NCI-H2227 (cell line): ENCODE data around the gene IFNGR1.
"Not testable (repeated sequence)": the region's sequence is repeated elsewhere in the genome, so short reads cannot be mapped to it uniquely, and the experiment has no call there.

Source experiments
- DNase-seq: peaks from one replicate; lab custom pipeline; 2025; ENCODE audit not compliant: unreplicated experiment; lab: John Stamatoyannopoulos, UW

IFNGR1 gene

DNA sequence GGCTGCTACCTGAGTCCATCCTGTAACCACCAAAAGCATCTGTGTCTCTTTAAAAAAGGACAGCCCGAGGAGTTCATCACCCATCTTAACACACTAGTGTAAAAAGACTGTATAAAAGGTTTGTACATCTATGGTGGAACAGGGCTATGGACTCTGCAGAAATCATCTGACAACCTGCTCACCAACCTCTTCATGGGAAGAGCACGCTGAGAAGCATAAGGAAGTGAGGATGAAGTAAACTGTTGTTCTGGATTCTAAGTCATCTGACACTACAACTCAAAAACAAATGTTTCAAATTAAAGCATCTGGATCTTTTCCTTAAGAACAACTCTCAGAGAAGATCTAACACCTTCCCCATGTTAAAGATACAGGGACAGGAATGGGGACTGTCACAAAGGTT is 5.4 kb downstream of the IFNGR1 start:
- no peak for DNase-seq

DNA sequence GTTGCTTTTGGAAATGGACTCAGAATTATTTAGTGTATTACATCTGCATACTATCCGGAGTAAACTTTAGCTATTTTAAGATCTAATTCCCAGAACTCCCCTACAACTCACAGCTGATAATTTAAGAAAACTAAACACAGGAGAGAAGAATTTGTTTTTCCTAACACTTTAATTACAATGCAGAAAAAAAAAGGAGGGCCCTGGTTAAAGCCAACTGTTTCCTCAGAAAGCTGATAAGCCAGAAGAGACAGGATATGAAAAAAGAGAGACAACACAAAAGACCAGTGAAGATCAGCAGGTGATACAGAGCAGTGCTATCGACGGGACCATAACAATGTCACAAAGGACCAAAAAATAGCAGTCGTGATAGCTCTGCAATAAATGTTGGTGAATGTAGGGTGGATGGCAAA is 5.8 kb downstream of the IFNGR1 start:
- no peak for DNase-seq

DNA sequence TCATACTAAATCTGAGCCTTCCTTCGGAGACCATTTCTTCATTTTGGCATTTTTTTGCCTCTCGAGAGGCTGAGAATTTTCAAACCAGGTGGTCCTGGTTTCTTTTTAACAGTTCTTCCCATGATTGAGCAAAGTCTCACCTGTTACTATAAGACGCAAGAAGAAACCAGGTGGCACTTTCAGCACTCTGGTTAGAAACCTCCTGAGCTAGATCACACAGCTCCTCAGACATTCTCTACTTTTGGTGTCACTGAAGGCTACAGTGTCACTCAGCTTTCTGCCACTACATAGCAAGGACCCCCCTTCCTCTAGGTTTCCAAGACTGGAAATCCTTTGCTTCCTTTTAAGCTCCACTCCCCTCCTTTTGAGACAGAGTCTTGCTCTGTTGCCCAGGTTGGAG is 7.3 kb downstream of the IFNGR1 start:
- no peak for DNase-seq

DNA sequence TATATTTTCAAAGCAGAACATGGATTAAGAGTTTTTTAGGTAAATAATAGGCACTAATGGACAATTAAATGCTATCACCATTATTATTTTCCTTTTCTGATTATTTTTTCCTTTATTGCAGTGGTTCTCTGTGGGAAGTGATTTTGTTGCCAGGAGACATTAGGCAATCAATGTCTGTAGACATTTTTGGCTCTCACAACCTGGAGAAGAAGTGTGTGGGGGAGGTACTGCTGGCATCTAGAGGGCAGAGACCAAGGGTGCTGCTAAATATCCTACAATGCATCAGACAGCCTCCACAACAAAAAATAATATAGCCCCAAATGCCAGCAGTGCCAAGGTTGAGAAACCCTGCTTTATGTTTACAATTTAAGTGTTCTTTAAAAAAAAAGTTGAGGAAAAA is 8.3 kb downstream of the IFNGR1 start:
- DNase-seq = no peak

DNA sequence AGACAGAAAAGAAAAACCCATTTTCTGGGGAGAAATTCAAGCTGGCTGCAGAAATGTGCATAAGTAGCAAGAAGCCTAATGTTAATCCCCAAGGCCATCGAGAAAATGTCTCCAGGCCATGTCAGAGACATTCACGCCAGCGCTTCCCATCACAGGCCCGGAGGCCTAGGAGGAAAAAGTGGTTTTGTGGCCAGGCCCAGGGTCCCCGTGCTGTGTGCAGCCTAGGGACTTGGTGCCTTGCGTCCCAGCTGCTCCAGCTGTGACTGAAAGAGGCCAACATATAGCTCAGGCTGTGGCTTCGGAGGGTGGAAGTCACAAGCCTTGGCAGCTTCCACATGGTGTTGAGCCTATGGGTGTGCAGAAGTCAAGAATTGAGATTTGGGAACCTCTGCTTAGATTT is 10.9 kb downstream of the IFNGR1 start:
- DNase-seq = no peak

DNA sequence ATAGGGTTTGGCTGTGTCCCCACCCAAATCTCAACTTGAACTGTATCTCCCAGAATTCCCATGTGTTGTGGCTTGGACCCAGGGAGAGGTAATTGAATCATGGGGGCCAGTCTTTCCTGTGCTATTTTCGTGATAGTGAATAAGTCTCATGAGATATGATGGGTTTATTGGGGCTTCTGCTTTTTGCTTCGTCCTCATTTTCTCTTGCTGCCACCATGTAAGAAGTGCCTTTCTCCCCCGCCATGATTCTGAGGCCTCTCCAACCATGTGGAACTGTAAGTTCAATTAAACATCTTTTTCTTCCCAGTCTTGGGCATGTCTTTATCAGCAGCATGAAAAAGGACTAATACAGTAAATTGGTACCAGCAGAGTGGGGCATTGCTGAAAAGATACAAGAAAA is 11.7 kb downstream of the IFNGR1 start:
- DNase-seq = not testable (repeated sequence)

DNA sequence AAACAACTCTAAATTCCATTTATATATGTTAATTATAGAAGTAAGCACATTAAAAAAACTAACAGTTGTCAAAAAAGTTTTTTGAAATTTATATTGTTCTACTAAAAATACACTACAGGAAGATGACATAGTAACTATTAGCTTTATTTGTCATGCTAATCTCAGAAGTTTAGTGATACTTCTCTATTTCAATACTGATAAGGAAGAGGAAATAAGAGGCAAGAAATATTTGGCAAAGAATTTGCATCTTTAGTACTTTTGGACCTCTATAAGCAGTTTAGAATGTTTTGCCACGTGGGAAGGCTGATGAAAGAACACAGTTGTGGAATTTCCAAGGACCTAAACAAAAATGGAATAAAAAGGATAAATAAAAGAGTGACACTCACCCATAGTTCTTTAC is 12.6 kb downstream of the IFNGR1 start:
- no peak for DNase-seq

DNA sequence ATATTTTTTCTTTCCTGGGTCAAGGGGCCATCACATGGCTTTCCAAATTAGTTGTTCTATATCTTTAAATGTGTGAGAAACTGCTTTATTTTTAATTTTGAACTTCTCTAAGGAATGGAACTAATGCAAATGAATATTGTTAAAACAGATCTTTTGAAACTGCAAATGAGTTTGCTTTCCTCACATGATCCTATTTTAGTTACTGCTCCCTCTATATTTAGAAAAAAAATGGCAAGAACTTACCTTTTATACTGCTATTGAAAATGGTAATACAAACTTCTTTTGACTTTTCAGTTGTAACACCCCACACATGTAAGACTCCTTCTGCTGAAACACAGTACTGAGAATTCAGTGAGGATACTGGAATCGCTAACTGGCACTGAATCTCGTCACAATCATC is 15.9 kb downstream of the IFNGR1 start:
- no peak for DNase-seq

DNA sequence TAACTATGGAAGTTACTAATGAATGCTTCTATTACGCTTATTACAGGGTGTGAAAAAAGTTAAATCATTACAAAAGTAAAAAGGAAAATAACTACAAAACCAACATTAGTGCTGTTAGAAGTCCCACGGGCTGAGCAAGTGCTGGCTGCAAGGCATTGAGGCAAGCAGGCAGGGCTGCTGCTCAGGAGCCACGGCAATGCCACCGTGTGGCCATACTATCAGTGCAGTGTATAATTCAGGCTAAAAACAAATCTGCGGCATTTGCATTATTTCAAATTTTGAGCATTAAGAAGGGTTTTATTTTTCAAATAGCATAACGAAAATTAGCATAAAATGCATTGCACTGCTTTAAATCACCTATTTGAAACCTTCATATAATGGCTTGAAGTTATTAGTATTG is 17.1 kb downstream of the IFNGR1 start:
- peak; percentile 6 for DNase-seq

DNA sequence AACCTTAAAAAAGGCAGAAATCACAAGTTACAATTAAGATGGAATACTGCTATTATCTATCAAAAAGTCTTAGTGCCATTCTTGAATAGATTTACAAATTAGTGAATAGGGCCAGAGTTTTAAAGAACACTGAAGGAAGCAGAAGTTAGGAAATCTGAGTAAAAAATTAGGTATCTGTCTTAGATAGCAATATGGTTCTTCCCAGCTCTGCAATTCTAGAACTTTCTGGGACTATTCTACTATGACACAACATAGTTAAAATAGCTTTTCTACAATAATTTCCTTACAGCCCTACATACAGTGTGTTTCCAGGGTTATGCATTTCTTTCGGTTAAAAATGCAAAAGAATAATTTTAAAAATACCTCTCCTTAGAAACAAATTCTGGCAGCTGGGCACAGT is 18.2 kb downstream of the IFNGR1 start:
- no peak for DNase-seq

DNA sequence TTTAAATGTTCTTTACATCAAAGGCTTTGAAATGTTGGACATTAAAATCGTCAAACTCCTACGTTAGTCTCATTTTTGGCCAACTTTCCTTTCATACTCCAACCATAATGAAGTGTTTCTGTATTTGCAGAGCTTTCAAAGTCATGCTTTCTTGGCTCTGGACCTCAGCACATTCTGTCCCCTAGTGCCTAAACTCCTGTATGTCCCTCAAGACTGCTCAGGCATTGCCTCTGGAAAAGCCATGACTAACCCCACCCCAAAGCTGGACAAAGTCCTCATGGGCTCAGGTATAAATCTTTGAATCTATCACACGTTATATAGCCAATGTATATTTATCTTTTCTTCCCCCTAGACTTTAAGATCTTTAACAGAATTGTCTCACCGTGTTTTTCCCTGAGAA is 18.9 kb downstream of the IFNGR1 start:
- no peak for DNase-seq

DNA sequence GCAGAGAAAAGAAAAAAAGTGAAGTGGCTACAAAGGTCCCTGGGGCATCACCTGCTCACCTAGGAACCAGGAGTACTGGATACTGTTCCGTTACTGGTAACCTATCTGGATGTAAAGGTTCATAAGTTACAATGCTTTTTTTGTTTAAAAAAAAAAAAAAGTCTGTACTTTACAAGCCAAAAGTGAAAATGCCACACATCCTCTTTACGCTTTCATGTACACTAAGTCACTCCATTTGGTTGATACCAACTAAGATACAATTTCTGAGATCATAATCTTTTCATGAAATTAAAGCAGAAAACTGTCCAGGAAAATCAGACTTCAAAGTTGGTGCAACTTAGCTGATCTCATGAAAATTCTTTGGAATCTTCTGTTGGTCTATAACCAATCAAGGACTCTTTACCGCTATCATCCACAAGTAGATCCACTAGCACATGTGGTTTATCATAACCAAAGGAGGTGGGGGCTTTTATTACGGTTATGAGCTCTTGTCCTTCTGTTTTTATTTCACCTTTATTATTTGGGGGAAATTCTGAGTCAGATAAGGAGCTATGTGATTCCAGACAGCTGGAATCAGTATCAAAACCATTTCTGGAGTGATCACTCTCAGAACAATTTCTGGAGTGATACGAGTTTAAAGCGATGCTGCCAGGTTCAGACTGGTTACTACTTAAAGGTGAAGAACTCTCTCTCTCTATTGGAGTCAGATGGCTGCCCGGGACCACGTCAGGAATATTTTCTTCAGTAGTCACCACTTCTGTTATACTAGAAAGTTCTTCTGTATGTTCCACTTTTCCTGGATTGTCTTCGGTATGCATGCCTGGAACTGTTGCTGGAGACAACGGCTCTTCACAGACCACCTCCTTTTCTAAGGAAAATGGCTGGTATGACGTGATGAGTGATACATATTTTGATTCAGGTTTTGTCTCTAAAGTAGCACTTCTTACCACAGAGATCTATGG is 21.2 kb downstream of the IFNGR1 start:
- no peak for DNase-seq

DNA sequence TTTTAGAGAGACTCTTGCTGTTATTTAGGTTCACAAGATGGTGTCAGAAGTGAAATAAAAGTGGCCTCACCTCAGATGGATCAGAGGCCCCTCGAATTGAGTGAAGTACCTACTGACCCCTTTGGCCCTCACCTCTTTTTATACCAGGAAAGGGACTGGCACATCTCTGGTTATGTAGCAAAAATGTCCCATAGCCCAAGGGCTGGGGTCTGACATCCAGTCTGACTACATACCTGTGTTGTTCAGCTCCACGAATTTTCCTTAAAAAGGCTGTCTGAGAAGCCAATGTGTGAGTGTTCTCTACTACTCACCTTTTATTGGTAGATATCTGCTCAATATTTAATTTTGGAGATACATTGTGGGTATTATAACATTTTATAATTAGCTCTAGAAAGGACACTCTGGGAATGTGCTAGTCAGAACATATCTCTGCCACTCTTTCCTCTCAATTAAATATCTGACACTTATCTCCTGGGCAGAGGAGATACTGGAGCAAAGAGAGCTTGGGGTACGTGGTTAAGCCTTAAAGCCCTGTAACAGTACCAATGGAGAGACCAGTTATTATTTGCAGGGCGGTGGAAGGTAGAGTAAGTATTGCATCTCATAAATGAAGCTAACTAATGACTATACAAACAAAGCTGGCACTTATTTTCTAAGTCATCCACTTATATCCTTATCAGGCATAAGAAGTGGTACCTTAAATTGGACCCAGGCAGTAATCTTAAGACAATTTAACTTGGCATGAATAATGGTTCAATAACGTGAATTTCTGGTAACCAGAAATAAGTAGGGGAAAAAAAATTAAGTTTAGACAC is 25.7 kb downstream of the IFNGR1 start:
- no peak for DNase-seq

DNA sequence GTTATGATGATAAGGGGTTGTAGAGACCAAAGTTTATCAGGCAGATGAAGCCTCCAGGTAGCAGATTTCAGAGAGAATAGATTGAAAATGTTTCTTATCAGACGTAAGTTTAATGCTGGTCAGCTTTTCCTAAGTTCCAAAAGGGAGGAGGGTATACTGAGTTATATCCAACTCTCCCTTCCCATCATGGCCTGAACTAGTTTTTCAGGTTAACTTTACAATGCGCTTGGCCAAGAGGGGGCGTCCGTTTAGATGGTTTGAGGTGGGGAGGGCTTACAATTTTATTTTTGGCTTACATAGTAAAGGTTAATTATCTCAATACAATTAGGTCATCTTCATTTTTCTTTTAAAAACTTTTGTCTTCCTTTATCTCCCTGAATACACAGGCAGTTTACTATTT is 26.4 kb downstream of the IFNGR1 start:
- no peak for DNase-seq

DNA sequence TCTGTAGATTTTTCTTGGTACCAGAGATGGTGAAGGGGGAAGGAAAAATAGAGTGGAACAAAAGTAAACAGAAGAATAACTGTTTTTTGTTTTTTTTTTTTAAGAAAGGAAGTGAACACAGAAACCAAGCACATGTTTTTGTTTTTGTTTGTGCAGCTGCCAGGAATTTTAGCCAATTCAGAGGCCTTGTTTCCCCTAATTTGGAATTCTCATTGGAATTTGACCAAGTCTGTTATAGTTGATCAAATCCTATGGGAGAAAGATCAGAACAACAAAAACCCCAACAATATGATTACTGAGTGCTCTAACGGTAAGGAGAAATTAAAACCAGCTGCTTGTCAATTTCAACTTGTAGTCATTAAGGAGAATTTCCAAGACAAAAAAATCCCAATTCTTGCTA is 27.5 kb downstream of the IFNGR1 start:
- DNase-seq = no peak

DNA sequence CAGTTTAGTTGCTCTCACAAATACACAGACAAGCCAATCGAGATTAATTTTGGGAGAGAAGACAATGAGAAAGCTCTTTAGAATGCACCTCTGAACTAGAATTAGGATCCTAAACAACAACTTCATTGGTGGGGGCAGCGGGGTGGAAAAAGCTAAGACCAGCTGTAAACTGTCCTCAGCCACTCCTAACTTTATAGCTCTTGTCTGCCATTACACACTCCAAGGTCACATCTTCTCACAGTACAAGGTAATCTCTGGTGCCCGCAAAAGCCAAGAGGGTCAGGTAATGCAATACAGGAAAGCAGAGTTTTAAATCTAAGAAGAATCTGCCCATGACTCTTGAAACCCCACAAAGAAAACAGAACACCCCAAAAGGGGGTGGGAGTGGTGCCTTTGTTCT is 27.9 kb downstream of the IFNGR1 start:
- DNase-seq = no peak

DNA sequence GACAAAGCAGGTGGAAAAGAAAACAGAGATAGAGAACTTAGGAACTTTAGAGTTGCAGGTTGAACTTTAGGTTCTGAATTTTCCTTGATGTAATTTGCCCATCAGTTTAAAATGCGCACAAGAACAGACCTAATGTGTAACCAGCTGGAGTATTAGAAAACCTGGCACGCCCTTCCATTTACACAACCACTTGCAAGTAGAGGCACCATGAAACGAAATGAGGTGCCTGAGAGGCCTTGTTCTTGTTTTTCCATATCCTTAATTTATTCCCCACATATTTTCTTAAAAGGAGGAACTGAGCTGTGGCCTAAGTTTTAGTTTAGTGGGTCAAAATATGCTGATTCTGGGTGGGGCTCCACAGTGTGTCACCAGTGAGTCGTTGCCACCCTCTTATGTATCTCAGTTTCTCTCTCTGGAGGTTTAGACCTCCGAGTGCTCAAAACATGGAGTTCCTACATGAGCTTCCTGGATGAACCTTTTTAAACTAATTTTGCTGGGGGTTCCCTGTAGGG is 28.5 kb downstream of the IFNGR1 start:
- DNase-seq = no peak

DNA sequence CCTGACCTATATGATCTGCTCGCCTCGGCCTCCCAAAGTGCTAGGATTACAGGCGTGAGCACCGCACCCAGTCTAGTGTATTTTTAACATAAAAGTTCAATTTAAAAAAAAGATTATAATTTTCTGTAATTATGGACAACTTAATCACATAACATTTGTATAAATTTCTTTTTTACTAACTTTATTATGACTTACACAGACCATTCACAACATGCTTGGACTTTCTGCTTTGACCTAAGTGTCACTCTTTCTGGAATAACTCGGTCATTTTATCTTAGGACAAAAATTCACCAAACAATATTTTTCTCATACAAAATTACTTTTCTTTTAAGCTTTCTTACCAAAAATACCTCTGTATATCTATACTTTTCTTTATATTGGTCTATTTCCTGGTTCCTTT is 30.3 kb downstream of the IFNGR1 start:
- DNase-seq = peak; percentile 0

DNA sequence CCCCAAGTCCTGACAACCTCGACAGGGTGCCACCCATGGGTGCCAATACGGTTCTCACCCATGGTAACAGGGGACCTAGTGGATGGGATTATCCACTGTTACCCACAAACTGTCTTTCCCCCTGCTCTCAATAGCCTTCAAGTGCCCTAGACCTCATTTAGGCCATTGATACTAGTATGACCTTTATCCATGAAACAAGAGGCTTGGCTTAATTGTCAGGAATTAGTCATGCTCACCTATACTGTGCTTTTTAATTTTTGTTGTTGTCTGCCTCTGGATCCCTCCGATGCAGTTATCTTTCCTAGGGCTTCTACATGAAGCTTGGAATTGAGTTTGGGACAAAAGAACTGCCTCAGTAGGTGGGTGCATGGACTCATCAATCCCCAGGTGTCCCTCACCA is 33.9 kb downstream of the IFNGR1 start:
- no peak for DNase-seq

DNA sequence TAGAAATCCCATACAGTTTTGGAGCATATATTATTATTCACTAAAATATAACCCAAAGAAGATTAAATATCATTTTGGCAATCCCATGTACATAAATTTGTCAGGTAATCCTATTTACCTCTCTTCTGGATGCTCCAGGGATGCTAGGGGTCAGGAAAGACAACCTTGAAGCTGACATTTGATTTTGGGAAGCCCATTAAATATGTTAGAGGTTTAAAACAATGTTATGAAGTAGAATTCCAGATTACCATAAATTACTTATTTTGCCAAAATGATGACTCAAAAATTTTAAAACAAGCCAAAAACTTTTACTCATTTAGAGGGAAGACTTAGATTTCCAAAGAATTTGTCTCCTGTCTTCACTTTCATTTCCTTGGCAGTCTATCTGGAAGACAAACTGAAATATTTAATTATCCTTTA is 36.5 kb downstream of the IFNGR1 start:
- DNase-seq = no peak

DNA sequence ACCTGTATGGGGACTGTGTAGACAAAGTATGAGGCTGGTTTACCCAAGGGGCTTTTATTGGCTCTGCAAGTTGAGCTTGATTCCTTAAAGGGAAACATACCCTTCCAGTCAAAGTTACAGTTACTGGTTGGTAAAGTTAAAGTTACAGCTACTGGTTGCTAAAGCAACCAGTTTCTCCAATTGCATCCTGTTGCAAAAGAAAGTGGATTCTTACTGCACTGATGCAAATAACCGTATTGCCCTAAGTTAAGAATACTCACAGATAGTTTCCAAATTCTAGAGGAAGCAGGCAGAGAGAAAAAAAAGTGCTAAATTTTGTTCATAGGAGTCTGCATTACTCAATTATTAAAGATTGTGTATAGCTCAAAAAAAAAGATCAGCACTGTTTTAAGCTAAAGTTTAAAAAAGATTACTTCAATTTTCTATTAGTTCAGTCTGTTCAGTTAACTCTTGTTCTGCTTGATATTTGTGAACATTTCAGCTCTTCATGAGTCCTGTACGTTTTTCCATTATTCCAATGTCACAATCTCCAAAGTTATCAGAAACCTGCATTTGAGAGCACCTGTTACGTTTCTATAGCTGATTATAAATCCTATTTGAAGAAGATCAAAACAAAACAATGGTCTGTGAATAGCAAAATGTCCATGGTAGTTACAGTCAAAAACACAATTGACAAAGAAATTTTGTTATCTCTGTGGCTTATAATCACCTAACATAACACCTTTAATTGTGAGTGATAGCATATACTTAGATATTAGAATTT is 37.1 kb downstream of the IFNGR1 start:
- no peak for DNase-seq
